T-cell (primary cell): Measurements from ENCODE around the gene RABGAP1L. TPM values are rescaled to one million over a fixed set of nuclear protein-coding genes. Genes with fewer than 3 reads are reported as not detected.
"Not testable (repeated sequence)": the region's sequence is repeated elsewhere in the genome, so short reads cannot be mapped to it uniquely, and the experiment has no call there.

Experiments
- ATAC-seq, 4 experiments: fragments of 200-7000 bp in 3 of 4; fragments of 150-1000 bp in 1 of 4; cut with Tn5 transposase; replicated peaks in 1 of 4; 1 replicate in 3 of 4; 2 replicates in 1 of 4; pipeline ENCODE4 v1.10.0; 2021; ENCODE audit warnings: moderate library complexity in 3 of 4, mild to moderate bottlenecking in 2 of 4, moderate number of reproducible peaks in 1 of 4
- CTCF ChIA-PET, 2 donors: fragments of 300-600 bp; sonication (Branson Sonifier 250); formaldehyde crosslinking; loops; one replicate each; lab custom pipeline; 2022; ENCODE audit warnings: antibody characterized with exemption in 2 of 2; lab: Charles Lee
- POLR2A ChIA-PET, 2 donors: fragments of 300-600 bp; sonication (Branson Sonifier 250); formaldehyde crosslinking; loops; one replicate each; lab custom pipeline; 2022; ENCODE audit warnings: antibody characterized with exemption in 2 of 2; lab: Charles Lee
- DNase-seq, 35 experiments: peaks; one replicate each; pipeline versions ENCODE4 v3.0.0 to v3.0.0-alpha.2; 2013 to 2023
- H3K27ac ChIP-seq: one replicate; pipeline ENCODE4 v1.5.1; 2013; ENCODE audit warnings: low read length
- H3K27me3 ChIP-seq, 2 experiments: replicated peaks in 1 of 2; 1 replicate in 1 of 2; 2 replicates in 1 of 2; pipeline versions ENCODE4 v1.6.1 to v1.7.0; 2013; ENCODE audit warnings: low read length in 1 of 2, mixed read lengths in 1 of 2; ENCODE audit not compliant: control insufficient read depth in 2 of 2, insufficient read depth in 2 of 2; ENCODE audit errors: extremely low read depth in 1 of 2
- H3K36me3 ChIP-seq, 2 donors: 1 replicate in 1 of 2; 2 replicates in 1 of 2; pipeline versions ENCODE4 v1.6.1 to v1.7.0; 2013; ENCODE audit warnings: low read length in 1 of 2; ENCODE audit not compliant: control insufficient read depth in 2 of 2, insufficient read depth in 1 of 2; ENCODE audit errors: extremely low read depth in 1 of 2
- H3K4me1 ChIP-seq, 2 experiments: 1 replicate in 1 of 2; 2 replicates in 1 of 2; pipeline versions ENCODE4 v1.6.1 to v1.7.0; 2013; ENCODE audit warnings: low read length in 2 of 2, mixed read lengths in 1 of 2; ENCODE audit not compliant: insufficient read depth in 2 of 2, control insufficient read depth in 1 of 2; ENCODE audit errors: extremely low read depth in 1 of 2
- H3K4me3 ChIP-seq, 2 donors: 1 replicate in 1 of 2; 2 replicates in 1 of 2; pipeline versions ENCODE4 v1.5.1 to v1.7.0; 2013; ENCODE audit warnings: mild to moderate bottlenecking in 2 of 2, low read length in 1 of 2, moderate library complexity in 1 of 2; ENCODE audit not compliant: control insufficient read depth in 1 of 2; ENCODE audit errors: extremely low read depth in 1 of 2
- H3K9me3 ChIP-seq: 2 replicates; pipeline ENCODE4 v1.7.0; 2013
- H3K27ac Mint-ChIP-seq, 2 donors: one replicate each; pipeline ENCODE4 v1.8.0; 2020 to 2021; ENCODE audit warnings: mild to moderate bottlenecking in 2 of 2, mixed read lengths in 2 of 2
- H3K27me3 Mint-ChIP-seq, 2 donors: one replicate each; pipeline ENCODE4 v1.8.0; 2021 to 2022; ENCODE audit warnings: mixed read lengths in 2 of 2
- H3K36me3 Mint-ChIP-seq: one replicate; pipeline ENCODE4 v1.8.0; 2021; ENCODE audit warnings: mixed read lengths
- H3K4me1 Mint-ChIP-seq, 3 donors: one replicate each; pipeline ENCODE4 v1.8.0; 2020 to 2022; ENCODE audit warnings: mixed read lengths in 3 of 3, mild to moderate bottlenecking in 1 of 3
- H3K4me3 Mint-ChIP-seq, 3 donors: one replicate each; pipeline ENCODE4 v1.8.0; 2020 to 2022; ENCODE audit warnings: mild to moderate bottlenecking in 3 of 3, mixed read lengths in 3 of 3, moderate library complexity in 3 of 3
- H3K9me3 Mint-ChIP-seq, 3 donors: one replicate each; pipeline ENCODE4 v1.8.0; 2020 to 2022; ENCODE audit warnings: mixed read lengths in 3 of 3
- WGBS: methylation state at CpG from one replicate; pipeline ENCODE4 v1.1.5; 2013; ENCODE audit warnings: missing lambda C conversion rate; ENCODE audit not compliant: insufficient coverage; 5-methylcytosine and 5-hydroxymethylcytosine counted together
- total RNA-seq, 35 experiments: library from RNA in 6 of 35; stranded (reverse) in 6 of 35; fragments of 120-200 nt in 1 of 35; gene quantifications; one replicate each; pipeline versions ENCODE4 v1.2.1 to v1.2.4 and lab custom pipeline; 2013 to 2026

Gene RABGAP1L
- total RNA-seq, 5 donors from 2014 or later (not counting 1 experiment from before 2014, with no cell fraction given) = 75.0 to 108 (median 82.3) TPM

DNA sequence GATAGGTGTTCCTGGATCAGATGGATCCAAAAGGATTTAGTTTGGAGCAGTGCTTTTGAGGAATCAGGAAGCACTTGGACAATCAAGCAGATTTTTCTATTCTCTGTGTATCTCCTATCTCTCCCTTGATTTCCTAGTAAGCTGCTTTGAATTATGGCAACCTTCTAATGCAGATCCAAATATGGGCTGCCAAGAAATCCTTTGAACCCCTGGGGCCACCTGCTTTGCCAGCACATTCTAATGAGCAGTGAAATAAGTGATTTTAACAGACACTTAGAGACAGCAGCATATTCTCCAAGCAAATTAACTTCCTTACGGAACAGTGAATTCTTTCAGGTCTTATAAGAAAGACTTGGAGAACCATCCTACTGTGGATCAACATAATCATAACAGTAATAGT lies 483.9 kb downstream of the RABGAP1L start:
- Histone ChIP-seq H3K4me3 (no peak overlapping the region), H3K9me3 (no peaks in the 10 kb centered on the region), H3K27ac (no peak overlapping the region), H3K4me1 (peaks cover 0 to 4% of the 10 kb centered on the region in 2 experiments), H3K36me3 (no peaks in the 10 kb centered on the region), H3K27me3 (no peaks in the 10 kb centered on the region)
- DNase-seq (no peak), ATAC-seq (no peak)
- Mint-ChIP-seq H3K27me3 (no peaks in the 10 kb centered on the region), H3K4me3 (no peak overlapping the region), H3K36me3 (peaks cover 31% of the 10 kb centered on the region), H3K27ac (no peak overlapping the region), H3K4me1 (peaks cover 7 to 26% (median 15%) of the 10 kb centered on the region in 3 donors), H3K9me3 (peaks cover 0 to 7% (median 2%) of the 10 kb centered on the region in 3 donors)
- CTCF ChIA-PET = no interaction called here
- no CpG with 5 or more reads among the region's 1 CpG for WGBS
- POLR2A ChIA-PET = no interaction called here

DNA sequence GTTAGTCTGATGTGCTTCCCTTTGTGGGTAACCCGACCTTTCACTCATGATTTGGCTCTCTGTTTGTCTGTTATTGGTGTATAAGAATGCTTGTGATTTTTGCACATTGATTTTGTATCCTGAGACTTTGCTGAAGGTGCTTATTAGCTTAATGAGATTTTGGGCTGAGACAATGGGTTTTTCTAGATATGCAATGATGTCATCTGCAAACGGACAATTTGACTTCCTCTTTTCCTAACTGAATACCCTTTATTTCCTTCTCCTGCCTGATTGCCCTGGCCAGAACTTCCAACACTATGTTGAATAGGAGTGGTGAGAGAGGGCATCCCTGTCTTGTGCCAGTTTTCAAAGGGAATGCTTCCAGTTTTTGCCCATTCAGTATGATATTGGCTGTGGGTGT lies 490.3 kb downstream of the RABGAP1L start:
- peaks cover 5 to 15% (median 6%) of the 10 kb centered on the region in 3 donors for H3K9me3 Mint-ChIP-seq
- H3K27ac Mint-ChIP-seq, H3K27ac ChIP-seq, H3K27me3 Mint-ChIP-seq, CTCF ChIA-PET, H3K9me3 ChIP-seq, DNase-seq, ATAC-seq, H3K27me3 ChIP-seq, POLR2A ChIA-PET, H3K4me3 Mint-ChIP-seq, H3K4me1 ChIP-seq, H3K36me3 ChIP-seq, H3K4me3 ChIP-seq: not testable (repeated sequence)
- WGBS = no CpG with 5 or more reads among the region's 2 CpGs
- H3K4me1 Mint-ChIP-seq = peaks cover 6 to 26% (median 14%) of the 10 kb centered on the region in 3 donors
- H3K36me3 Mint-ChIP-seq = peaks cover 43% of the 10 kb centered on the region

DNA sequence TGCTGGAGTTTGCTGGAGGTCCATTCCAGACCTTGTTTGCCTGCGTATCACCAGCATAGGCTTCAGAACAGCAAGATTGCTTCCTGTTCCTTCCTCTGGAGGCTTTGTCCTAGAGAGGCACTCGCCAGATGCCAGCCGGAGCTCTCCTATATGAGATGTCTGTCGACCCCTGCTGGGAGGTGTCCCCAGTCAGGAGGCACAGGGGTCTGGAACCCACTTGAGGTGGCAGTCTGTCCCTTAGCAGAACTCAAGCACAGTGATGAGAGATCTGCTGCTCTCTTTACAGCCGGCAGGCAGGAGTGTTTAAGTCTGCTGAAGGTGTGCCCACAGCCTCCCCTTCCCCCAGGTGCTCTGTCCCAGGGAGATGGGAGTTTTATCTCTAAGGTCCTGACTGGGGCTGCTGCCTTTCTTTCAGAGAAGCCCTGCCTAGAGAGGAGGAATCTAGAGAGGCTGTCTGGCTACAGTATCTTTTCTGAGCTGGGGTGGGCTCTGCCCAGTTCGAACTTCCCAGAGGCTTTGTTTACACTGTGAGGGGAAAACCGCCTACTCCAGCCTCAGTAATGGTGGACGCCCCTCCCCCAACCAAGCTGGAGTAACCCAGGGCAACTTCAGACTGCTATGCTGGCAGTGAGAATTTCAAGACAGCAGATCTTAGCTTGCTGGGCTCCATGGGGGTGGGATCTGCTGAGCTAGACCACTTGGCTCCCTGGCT lies 493.4 kb downstream of the RABGAP1L start:
- no peaks in the 10 kb centered on the region for H3K27me3 Mint-ChIP-seq
- POLR2A ChIA-PET = no interaction called here
- Histone ChIP-seq H3K27ac (no peak overlapping the region), H3K4me3 (no peak overlapping the region), H3K9me3 (no peaks in the 10 kb centered on the region), H3K4me1 (no peaks in the 10 kb centered on the region), H3K27me3 (no peaks in the 10 kb centered on the region), H3K36me3 (no peaks in the 10 kb centered on the region)
- CTCF ChIA-PET = no interaction called here
- H3K27ac Mint-ChIP-seq = no peak overlapping the region
- WGBS = 90% methylated on average over 8 of the region's 8 CpGs
- peaks cover 35% of the 10 kb centered on the region for H3K36me3 Mint-ChIP-seq
- H3K4me1 Mint-ChIP-seq = peaks cover 1 to 16% (median 3%) of the 10 kb centered on the region in 3 donors
- no peak overlapping the region for H3K4me3 Mint-ChIP-seq
- ATAC-seq = no peak
- peaks cover 9 to 22% (median 16%) of the 10 kb centered on the region in 3 donors for H3K9me3 Mint-ChIP-seq
- no peak for DNase-seq

DNA sequence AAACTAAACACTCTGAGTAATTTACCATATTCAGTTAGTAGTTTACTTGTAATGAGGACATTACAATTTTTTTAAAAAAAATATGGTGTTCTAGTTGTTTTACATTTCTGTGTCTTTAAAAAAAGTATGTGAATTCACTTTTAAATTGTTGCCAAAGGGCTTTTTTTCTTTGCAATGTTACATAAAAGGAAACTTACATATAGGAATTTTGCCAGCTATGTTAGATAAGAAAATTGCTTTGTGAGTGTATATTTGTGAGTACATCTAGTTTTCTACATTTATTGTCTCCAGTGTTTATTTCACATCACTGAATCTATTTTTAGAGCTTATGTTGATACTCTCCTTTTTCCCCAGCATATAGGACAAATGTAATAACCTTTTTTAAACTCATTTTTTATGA lies 495.2 kb downstream of the RABGAP1L start:
- Mint-ChIP-seq H3K9me3 (peaks cover 7 to 15% (median 13%) of the 10 kb centered on the region in 3 donors), H3K36me3 (peaks cover 46% of the 10 kb centered on the region), H3K4me3 (no peak overlapping the region), H3K27ac (no peak overlapping the region), H3K4me1 (peaks cover 0 to 11% (median 1%) of the 10 kb centered on the region in 3 donors), H3K27me3 (no peaks in the 10 kb centered on the region)
- CTCF ChIA-PET = interaction anchor here in 1 of 2 donors (0.6 kb wide), 1 partner anchor 63 kb away, joined by 3 read pairs; no protein-coding TSS in a partner anchor
- POLR2A ChIA-PET = no interaction called here
- Histone ChIP-seq H3K27me3 (no peaks in the 10 kb centered on the region), H3K36me3 (no peaks in the 10 kb centered on the region), H3K9me3 (no peaks in the 10 kb centered on the region), H3K27ac (no peak overlapping the region), H3K4me1 (no peaks in the 10 kb centered on the region), H3K4me3 (no peak overlapping the region)
- DNase-seq = no peak
- no peak for ATAC-seq

DNA sequence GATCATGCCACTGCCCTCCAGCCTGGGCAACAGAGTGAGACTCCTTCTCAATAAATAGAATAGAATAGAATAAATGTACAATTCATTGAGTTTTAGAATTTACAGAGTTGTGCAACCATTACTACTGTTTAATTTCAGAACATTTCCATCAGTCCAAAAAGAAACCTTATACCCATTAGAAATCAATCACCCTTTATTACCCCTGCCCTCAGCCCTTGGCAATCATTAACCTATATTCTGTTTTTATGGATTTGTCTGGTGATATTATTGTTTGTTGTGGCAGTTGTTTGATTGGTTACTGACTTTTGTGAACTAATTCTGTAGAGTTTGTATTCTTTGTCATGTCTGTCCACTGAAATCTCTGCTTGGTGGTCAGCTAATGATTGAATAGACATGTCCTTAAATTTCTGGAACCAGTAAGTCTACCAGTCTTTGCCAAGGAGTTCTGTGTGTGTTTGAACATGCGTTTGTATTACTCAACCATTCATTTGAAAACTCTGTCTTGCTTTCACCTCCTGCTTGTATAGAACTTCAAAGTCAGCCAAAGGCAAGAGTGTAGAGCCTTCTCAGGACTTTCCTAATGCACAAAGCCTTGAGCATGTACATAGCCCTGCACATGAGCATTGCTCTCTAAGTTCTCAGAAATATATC lies 497.2 kb downstream of the RABGAP1L start:
- H3K36me3 ChIP-seq = no peaks in the 10 kb centered on the region
- Mint-ChIP-seq H3K4me1 (peaks cover 0 to 11% (median 1%) of the 10 kb centered on the region in 3 donors), H3K36me3 (peaks cover 52% of the 10 kb centered on the region), H3K27me3 (no peaks in the 10 kb centered on the region), H3K4me3 (no peak overlapping the region), H3K9me3 (peaks cover 7 to 13% (median 13%) of the 10 kb centered on the region in 3 donors), H3K27ac (no peak overlapping the region)
- ChIA-PET CTCF (no interaction called here), POLR2A (no interaction called here)
- H3K4me1 ChIP-seq = no peaks in the 10 kb centered on the region
- DNase-seq (no peak), ATAC-seq (no peak)
- no peak overlapping the region for H3K4me3 ChIP-seq
- WGBS = no CpG with 5 or more reads among the region's 1 CpG
- H3K9me3 ChIP-seq = no peaks in the 10 kb centered on the region
- no peaks in the 10 kb centered on the region for H3K27me3 ChIP-seq
- no peak overlapping the region for H3K27ac ChIP-seq

DNA sequence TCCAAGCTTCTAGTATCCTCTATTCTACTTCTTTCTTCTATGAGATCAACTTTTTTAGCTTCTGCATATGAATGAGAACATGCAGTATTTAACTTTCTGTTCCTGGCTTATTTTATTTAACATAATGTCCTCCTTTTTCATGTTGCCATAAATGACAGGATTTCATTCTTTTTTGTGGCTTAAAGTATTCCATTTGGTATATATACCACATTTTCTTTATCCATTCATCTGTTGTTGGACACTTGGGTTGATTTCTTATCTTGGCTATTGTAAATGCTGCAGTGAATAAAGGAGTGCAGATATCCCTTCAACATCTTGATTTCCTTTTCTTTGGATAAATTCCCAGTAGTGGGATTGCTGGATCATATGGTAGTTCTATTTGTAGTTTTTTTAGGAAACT lies 498.1 kb downstream of the RABGAP1L start:
- DNase-seq (no peak), ATAC-seq (no peak)
- no peak overlapping the region for H3K27ac Mint-ChIP-seq
- Histone ChIP-seq H3K27ac (no peak overlapping the region), H3K9me3 (no peaks in the 10 kb centered on the region), H3K36me3 (no peaks in the 10 kb centered on the region), H3K4me1 (no peaks in the 10 kb centered on the region), H3K27me3 (no peaks in the 10 kb centered on the region), H3K4me3 (no peak overlapping the region)
- peaks cover 5 to 13% (median 8%) of the 10 kb centered on the region in 3 donors for H3K9me3 Mint-ChIP-seq
- peaks cover 43% of the 10 kb centered on the region for H3K36me3 Mint-ChIP-seq
- H3K4me1 Mint-ChIP-seq = peaks cover 0 to 8% (median 1%) of the 10 kb centered on the region in 3 donors
- H3K4me3 Mint-ChIP-seq = no peak overlapping the region
- H3K27me3 Mint-ChIP-seq = no peaks in the 10 kb centered on the region
- ChIA-PET CTCF (no interaction called here), POLR2A (interaction anchor here in 1 of 2 donors (0.5 kb wide), 1 partner anchor 26 kb away, joined by 3 read pairs; no protein-coding TSS in a partner anchor)
